Stimulated activated CD8-positive, alpha-beta memory T cell treated with anti-CD3 and anti-CD28 coated beads, Interleukin-2, amount 100 ng/mL, for 48 hours (primary cell): Measurements from ENCODE around the gene RBFOX2.
"Not testable (repeated sequence)": the region's sequence is repeated elsewhere in the genome, so short reads cannot be mapped to it uniquely, and the experiment has no call there.

ENCODE experiments used
- DNase-seq, 2 donors: peaks; one replicate each; pipeline ENCODE4 v3.0.0-alpha.2; 2020; ENCODE audit warnings: low read depth in 2 of 2

The RBFOX2 gene

DNA sequence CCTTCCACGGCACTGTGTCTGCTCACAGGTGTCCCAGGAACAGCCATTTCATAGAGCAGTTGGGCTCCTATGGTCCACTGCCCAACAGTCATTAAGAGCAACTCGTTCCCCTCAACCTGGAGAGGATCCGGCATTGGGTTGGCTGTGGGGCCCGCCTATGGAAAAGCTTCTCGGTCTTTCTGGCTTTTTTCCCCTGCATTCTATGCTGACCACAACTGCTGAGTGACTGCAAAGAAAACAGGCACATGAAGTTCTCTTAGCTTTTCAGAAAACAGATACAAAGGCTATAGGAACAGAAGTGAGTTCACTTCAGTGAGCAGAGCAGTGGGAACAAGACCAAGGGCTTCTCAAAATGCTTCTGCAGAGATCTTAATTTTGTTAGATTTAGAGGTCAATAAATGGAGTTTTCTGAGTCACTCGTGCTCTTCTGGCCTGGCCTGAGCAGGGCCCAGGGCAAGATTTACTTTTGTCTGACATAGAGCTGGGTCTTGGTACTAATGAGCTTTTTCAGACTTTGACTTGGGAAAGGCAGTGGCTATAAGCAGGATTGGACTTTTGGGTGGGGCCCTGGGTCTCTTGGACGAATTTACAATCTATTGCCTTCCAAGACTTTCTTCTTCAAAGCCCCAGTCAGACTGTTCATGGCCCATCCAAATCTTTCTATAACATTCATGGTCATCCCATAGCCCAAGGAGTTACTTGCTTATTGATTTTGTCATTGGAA, 324.6 kb downstream of the RBFOX2 start:
- no peak for DNase-seq

- DNase-seq = not testable (repeated sequence)
These were observed 328.8 kb downstream of the RBFOX2 start for GRCh38 chr22:35699852-35700251.

- DNase-seq = no peak
These were observed 331.5 kb downstream of the RBFOX2 start for GRCh38 chr22:35697142-35697541.

- no peak for DNase-seq
These were observed 333.4 kb downstream of the RBFOX2 start for GRCh38 chr22:35695202-35695601.

- no peak for DNase-seq
These were observed 338.6 kb downstream of the RBFOX2 start for GRCh38 chr22:35690001-35690400.

DNA sequence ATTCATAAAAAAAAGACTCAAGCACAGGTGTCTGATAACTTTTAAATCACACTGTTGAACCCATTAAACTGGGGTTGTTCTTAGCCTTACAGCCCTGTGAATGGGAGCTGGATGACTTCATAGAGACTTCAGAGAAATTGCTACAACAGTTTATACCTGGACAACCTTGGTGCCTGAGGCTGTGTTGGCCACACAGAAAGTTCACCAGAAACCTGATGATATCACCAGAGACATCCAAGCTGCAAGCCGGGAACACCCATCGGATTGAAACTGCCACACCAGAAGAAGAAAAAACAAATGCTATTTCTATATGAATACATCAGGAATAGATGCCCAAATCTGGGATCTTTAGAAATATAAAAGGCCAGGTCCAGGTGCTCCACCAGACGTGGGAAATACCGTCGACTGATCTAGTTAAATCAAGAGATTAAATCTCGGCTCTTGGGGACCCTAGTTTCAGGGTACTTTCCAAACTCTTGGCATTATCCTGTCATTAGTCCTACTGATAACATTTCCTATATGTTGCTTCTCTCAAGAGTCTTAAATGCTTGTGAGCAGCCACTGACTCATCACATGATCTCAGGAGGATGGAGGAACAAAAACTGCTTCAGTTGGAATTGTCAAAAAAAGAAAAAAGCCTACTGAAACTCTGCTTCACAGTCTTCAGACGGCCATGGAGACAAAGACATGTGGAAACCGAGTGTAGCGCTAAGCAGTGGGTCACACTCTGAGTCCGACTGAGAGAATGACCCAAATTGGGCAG, 339.5 kb downstream of the RBFOX2 start:
- DNase-seq = no peak
